Placental epithelial cell (primary cell): Measurements from ENCODE around the gene PRPSAP2. TPM values are rescaled to one million over a fixed set of nuclear protein-coding genes. Genes with fewer than 3 reads are reported as not detected.

Experiments
- small RNA-seq: library from RNA; depleted of rRNA; stranded (forward); fragments of <200 nt; gene quantifications from one replicate; pipeline ENCODE3, GENCODE V24; 2012
- total RNA-seq: library from RNA; depleted of rRNA; stranded (reverse); fragments of >200 nt; gene quantifications from 2 replicates; pipeline ENCODE4 v1.2.3, GENCODE V29; 2012

Gene PRPSAP2
- total RNA-seq = 25.1 and 33.4 TPM in 2 replicates

GRCh38 chr17:18857864-18858566 lies at the start of gene PRPSAP2:
Gene PRPSAP2 (plus strand): TSS chr17:18858131. CDS start chr17:18865834, 7,703 bp downstream.

GRCh38 chr17:18951941-18952842 lies 94.3 kb downstream of the PRPSAP2 start, which contains the start of gene SLC5A10:
Gene SLC5A10 (plus strand): TSS chr17:18952165. CDS start chr17:18952206, 41 bp downstream.

Small RNA genes lying within 50 kb of the gene (small RNA-seq; reads per million reads assigned to genes)
- gene RF00324 = not detected

Other genes with a start within 250 kb of the PRPSAP2 start
- not detected in 2 replicates for gene TBC1D28, start 213.7 kb upstream of the PRPSAP2 start, total RNA-seq
- gene FOXO3B, start 175.8 kb upstream of the PRPSAP2 start, total RNA-seq = 9.0 and 10.6 TPM in 2 replicates
- gene FBXW10, start 114.1 kb upstream of the PRPSAP2 start, total RNA-seq = 0.11 and 0.39 TPM in 2 replicates
- 48.3 and 50.3 TPM in 2 replicates for gene TVP23B, start 76.9 kb upstream of the PRPSAP2 start, total RNA-seq
- gene SLC5A10, start 94.0 kb downstream of the PRPSAP2 start, total RNA-seq = 0.22 TPM in 1 of 2 replicates, not detected in the other
- gene FAM83G, start 146.6 kb downstream of the PRPSAP2 start, total RNA-seq = 19.2 and 39.8 TPM in 2 replicates
- gene GRAP, start 188.8 kb downstream of the PRPSAP2 start, total RNA-seq = under 0.01 and 0.65 TPM in 2 replicates